ENCODE data around the gene SLF1.
"Not testable (repeated sequence)": the region's sequence is repeated elsewhere in the genome, so short reads cannot be mapped to it uniquely, and the experiment has no call there.

Gene SLF1

DNA sequence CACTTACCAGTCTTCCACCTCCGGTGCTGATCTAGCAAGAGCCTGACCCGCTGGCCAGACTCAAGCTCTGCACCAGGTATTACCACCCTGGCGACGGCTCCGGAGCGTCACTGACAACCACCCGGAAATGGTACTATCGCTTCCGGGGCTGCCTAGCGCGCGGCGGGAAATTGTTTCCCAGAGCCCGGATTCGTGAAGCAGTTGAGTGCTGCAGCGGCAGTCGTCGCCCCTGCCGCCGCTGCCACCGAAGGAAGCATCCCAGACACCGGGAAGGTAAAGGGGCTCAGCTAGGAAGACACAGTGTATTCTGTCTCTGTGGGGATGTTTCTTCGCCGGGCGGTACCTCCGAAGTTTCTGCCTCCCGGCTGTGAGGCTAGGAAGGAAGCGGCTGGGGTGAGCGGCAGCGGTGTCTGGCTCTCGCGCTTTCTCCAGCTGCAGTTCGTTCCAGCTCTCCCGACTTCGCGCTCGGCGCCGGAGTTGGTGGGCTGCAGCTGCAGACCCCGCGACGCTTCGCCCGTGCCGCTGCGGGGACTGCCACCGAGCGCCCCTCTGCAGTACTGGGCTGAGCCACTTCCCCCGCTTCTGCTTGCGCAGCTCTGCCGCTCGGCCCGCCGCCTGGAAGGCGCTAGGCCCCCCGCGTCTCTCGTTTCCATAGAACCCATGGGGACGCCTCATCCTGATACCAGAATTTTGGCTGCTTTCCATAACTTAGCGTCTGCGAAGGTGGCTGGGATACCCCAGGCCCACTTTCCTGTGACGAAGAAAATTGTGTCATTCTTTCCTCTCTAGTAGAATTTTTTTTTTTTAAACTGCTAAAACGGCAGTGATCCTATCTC lies at the start of gene SLF1, which contains the start of gene KIAA0825:
SLF1 (plus strand) TSS at position 177 of the 836 bp plus-strand sequence. CDS start 10,142 bp downstream, outside the sequence.
KIAA0825 (minus strand) TSS at position 112 of the 836 bp plus-strand sequence. CDS start 81,478 bp downstream, outside the sequence.
- peak within 1 kb of the TSS; percentile 71 for H3K9ac ChIP-seq (ENCODE audit: low read depth, low read length)
- H3K36me3 ChIP-seq (ENCODE audit: control insufficient read depth, insufficient read depth, low read length) = no peaks in the 10 kb centered on the region
- H3K9me3 ChIP-seq (ENCODE audit: control insufficient read depth, insufficient read depth, low read length) = no peaks in the 10 kb centered on the region
- peaks cover 13% of the 10 kb centered on the region for H3K4me1 ChIP-seq (ENCODE audit: control insufficient read depth, insufficient read depth, low read length)
- H3K27me3 ChIP-seq (ENCODE audit: control insufficient read depth, insufficient read depth, low read length) = no peaks in the 10 kb centered on the region
- H3K4me3 ChIP-seq (ENCODE audit: low read depth, low read length) = peak within 1 kb of the TSS; percentile 90

DNA sequence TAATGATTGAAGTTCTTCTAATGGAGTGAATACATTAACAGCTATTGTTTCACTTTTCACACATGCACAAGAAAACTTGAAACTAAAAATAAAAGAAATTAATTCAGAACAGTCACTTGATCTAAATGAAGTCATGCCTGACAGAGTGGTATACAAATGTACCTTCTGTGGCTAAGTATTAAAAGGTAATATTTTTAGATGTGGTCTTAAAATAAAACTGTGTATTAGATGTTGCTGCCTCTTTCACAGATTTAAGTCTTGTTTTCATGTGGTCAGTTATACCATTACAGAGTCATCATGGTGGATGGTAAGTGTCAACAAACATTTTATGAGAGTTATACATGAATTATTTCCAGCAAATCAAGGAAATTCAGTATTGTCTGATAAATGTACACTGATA lies 47.1 kb upstream of the SLF1 start:
- H3K4me1 ChIP-seq (ENCODE audit: control insufficient read depth, insufficient read depth, low read length) = peaks cover 3% of the 10 kb centered on the region
- H3K9me3 ChIP-seq (ENCODE audit: control insufficient read depth, insufficient read depth, low read length) = no peaks in the 10 kb centered on the region
- no peak overlapping the region for H3K9ac ChIP-seq (ENCODE audit: low read depth, low read length)
- no peaks in the 10 kb centered on the region for H3K27me3 ChIP-seq (ENCODE audit: control insufficient read depth, insufficient read depth, low read length)
- H3K4me3 ChIP-seq (ENCODE audit: low read depth, low read length) = no peak overlapping the region
- H3K36me3 ChIP-seq (ENCODE audit: control insufficient read depth, insufficient read depth, low read length) = no peaks in the 10 kb centered on the region

DNA sequence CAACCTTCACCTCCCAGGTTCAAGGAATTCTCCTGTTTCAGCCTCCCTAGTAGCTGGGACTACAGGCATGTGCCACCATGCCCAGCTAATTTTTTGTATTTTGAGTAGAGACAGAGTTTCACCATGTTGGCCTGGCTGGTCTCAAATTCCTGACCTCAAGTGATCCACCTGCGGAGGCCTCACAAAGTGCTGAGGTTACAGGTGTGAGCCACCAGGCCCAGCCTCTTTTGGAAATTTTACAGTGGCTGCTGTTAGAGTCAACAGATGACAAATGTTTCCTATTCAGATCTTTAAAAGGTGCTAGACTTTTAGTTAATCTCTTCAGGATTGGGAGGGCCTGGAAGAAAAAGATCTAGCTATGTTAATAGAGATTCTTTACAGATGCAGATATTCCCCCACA lies 45.1 kb upstream of the SLF1 start:
- not testable (repeated sequence) for H3K36me3 ChIP-seq (ENCODE audit: control insufficient read depth, insufficient read depth, low read length); H3K27me3 ChIP-seq (ENCODE audit: control insufficient read depth, insufficient read depth, low read length); H3K4me1 ChIP-seq (ENCODE audit: control insufficient read depth, insufficient read depth, low read length); H3K4me3 ChIP-seq (ENCODE audit: low read depth, low read length); H3K9ac ChIP-seq (ENCODE audit: low read depth, low read length); H3K9me3 ChIP-seq (ENCODE audit: control insufficient read depth, insufficient read depth, low read length)

DNA sequence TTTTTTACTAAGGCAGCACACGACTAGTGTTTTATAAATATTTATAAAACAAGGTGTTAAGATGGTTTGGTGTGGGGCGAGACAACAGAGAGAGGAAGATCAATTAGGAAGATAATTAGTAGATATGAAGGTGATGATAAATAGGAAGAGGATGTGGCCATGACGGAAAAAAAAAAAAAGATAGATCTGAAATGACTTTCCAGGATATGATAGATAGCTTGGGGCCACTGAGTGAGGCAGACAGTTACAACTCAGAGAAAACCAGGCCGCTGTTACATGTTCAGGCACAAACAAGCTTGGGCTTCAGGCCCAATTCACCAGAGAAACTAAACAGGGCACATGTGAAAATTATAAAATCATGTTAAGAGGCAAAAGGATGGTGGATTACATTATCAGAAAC lies 43.3 kb upstream of the SLF1 start:
- no peaks in the 10 kb centered on the region for H3K9me3 ChIP-seq (ENCODE audit: control insufficient read depth, insufficient read depth, low read length)
- H3K36me3 ChIP-seq (ENCODE audit: control insufficient read depth, insufficient read depth, low read length) = no peaks in the 10 kb centered on the region
- H3K27me3 ChIP-seq (ENCODE audit: control insufficient read depth, insufficient read depth, low read length) = no peaks in the 10 kb centered on the region
- H3K9ac ChIP-seq (ENCODE audit: low read depth, low read length) = no peak overlapping the region
- no peak overlapping the region for H3K4me3 ChIP-seq (ENCODE audit: low read depth, low read length)
- H3K4me1 ChIP-seq (ENCODE audit: control insufficient read depth, insufficient read depth, low read length) = peaks cover 6% of the 10 kb centered on the region

DNA sequence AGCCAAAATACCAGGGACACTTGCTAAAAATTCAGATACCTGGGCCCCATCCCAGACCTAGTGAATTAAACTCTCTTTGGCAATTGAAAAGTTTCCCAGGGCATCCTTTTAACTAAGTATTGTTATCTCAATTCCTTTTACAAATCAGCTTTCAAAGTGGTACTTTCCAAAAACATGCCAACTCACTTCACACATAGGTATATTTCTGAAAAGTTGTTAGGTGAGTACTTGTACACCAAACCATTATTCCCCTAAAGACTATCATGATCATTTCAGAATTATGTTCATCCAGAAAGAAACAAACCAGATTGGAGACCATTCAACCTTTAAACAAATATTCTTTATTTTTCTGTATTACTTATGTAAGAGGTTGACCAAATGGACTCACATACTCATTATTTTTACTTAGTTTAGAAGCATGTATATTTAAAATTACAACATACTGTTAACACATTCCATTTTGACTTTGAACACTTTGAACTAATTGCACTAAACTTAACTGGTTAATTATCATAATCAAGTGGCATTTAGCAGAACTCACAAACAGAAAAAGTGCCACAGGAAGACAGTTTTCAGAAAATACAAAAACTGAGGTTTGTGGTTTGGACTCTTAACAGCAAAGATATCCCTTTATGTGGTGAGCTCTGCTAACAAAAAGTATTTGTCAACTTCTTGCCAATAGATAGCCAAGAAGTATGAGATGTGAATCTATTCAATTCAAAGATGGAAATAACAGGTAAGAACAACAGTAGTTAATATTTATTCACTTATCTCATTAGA lies 40.8 kb upstream of the SLF1 start:
- Histone ChIP-seq H3K4me1 (ENCODE audit: control insufficient read depth, insufficient read depth, low read length) (peaks cover 6% of the 10 kb centered on the region), H3K9me3 (ENCODE audit: control insufficient read depth, insufficient read depth, low read length) (no peaks in the 10 kb centered on the region), H3K9ac (ENCODE audit: low read depth, low read length) (no peak overlapping the region), H3K27me3 (ENCODE audit: control insufficient read depth, insufficient read depth, low read length) (no peaks in the 10 kb centered on the region), H3K4me3 (ENCODE audit: low read depth, low read length) (no peak overlapping the region), H3K36me3 (ENCODE audit: control insufficient read depth, insufficient read depth, low read length) (no peaks in the 10 kb centered on the region)

DNA sequence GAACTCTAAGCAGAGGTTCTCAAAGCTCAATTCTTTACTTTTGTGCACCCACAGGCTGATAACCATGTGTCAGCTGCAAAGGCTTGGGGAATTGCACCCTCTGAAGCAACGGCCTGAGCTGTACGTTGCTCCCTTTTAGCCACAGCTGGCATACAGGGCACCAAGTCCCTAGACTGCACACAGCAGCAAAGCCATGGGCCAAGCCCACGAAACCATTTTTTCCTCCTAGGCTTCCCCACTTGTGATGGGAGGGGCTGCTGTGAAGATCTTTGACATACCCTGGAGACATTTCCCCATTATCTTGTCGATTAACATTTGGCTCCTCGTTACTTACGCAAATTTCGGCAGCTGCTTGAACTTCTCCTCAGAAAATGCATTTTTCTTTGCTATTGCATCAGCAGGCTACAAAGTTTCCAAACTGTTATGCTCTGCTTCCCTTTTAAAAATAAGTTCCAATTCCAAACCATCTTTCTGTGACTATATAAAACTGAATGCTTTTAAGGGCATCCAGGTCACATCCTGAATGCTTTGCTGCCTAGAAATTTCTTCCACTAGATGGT lies 23.1 kb upstream of the SLF1 start:
- H3K27me3 ChIP-seq (ENCODE audit: control insufficient read depth, insufficient read depth, low read length) = no peaks in the 10 kb centered on the region

DNA sequence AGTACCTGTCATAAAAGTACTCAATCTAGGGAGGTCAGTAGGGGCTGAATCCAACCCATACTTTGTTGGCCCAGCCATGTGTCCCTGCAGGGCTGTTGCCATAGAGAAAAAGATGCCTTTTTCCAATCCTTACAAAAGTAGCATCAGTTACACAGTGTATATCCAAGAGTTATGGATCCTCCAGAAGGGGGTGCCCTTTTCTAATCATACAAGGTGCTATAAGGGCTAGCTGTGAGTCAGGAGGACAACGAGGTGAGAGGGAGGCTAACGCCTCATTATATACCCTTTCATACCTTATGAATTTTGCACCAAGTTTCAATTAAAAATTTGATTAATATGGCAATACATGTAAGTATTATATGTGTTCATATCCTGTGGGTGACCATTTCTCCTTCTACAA lies 4.9 kb upstream of the SLF1 start:
- no peaks in the 10 kb centered on the region for H3K36me3 ChIP-seq (ENCODE audit: control insufficient read depth, insufficient read depth, low read length)

More for the DNA sequence above, 23.1 kb upstream of the SLF1 start:
- H3K9me3 ChIP-seq (ENCODE audit: control insufficient read depth, insufficient read depth, low read length) = no peaks in the 10 kb centered on the region
- H3K4me1 ChIP-seq (ENCODE audit: control insufficient read depth, insufficient read depth, low read length) = no peaks in the 10 kb centered on the region
- H3K36me3 ChIP-seq (ENCODE audit: control insufficient read depth, insufficient read depth, low read length) = no peaks in the 10 kb centered on the region
- H3K9ac ChIP-seq (ENCODE audit: low read depth, low read length) = no peak overlapping the region
- no peak overlapping the region for H3K4me3 ChIP-seq (ENCODE audit: low read depth, low read length)

DNA sequence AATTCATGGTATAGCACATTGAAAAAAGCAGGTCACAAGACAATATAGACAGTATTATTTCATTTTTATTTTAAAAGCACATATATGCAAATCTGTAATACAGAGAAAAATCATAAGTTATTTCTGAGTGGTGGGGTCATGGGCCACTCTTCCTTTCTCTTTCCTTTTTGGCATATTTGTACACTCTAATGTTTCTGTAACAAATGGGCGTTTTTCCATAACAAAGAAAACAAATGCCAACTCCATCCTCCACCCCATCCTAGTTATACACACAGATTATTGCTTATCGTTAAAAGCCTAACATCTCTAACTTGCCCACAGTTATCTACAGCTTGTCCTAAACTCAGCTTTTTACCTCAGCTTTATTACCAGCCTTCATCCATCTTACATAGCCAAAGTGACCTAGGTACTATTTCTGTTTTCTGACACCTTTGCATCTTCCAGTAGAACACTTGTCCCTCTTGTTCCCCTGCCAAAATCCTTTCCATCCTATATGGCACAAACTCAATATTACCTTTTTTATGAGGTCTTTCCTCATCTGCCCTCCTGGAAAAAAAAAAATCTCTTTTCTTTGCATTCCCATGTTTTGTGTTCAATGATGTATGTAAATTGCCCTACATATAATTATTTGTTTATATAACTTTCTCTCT lies 4.2 kb upstream of the SLF1 start:
- Histone ChIP-seq H3K9me3 (ENCODE audit: control insufficient read depth, insufficient read depth, low read length) (no peaks in the 10 kb centered on the region), H3K4me3 (ENCODE audit: low read depth, low read length) (no peak overlapping the region), H3K36me3 (ENCODE audit: control insufficient read depth, insufficient read depth, low read length) (no peaks in the 10 kb centered on the region), H3K9ac (ENCODE audit: low read depth, low read length) (no peak overlapping the region), H3K4me1 (ENCODE audit: control insufficient read depth, insufficient read depth, low read length) (peaks cover 13% of the 10 kb centered on the region), H3K27me3 (ENCODE audit: control insufficient read depth, insufficient read depth, low read length) (no peaks in the 10 kb centered on the region)

More for the DNA sequence above, 4.9 kb upstream of the SLF1 start:
- Histone ChIP-seq H3K4me1 (ENCODE audit: control insufficient read depth, insufficient read depth, low read length) (peaks cover 13% of the 10 kb centered on the region), H3K9ac (ENCODE audit: low read depth, low read length) (no peak overlapping the region), H3K4me3 (ENCODE audit: low read depth, low read length) (no peak overlapping the region), H3K9me3 (ENCODE audit: control insufficient read depth, insufficient read depth, low read length) (no peaks in the 10 kb centered on the region), H3K27me3 (ENCODE audit: control insufficient read depth, insufficient read depth, low read length) (no peaks in the 10 kb centered on the region)

DNA sequence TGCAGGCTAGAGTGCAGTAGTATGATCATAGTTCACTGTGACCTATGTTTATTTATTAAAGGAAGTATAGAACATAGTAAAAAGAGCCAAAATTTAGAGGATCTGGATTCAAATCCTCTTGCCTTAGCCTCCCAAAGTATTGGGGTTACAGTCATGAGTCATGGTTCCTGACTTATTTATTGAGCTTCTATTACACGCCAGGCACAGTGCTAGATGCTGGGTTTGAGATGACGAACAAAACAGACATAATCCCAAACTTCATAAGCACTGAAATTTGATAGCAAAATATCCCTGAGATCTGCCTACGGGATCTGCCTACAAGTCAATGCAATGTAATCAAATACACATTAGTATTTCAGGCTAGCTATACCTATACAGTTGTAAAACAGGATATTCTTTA lies 2.6 kb upstream of the SLF1 start:
- H3K9me3 ChIP-seq (ENCODE audit: control insufficient read depth, insufficient read depth, low read length) = no peaks in the 10 kb centered on the region
- no peak overlapping the region for H3K4me3 ChIP-seq (ENCODE audit: low read depth, low read length)
- H3K4me1 ChIP-seq (ENCODE audit: control insufficient read depth, insufficient read depth, low read length) = peaks cover 13% of the 10 kb centered on the region
- H3K36me3 ChIP-seq (ENCODE audit: control insufficient read depth, insufficient read depth, low read length) = no peaks in the 10 kb centered on the region
- H3K27me3 ChIP-seq (ENCODE audit: control insufficient read depth, insufficient read depth, low read length) = no peaks in the 10 kb centered on the region
- H3K9ac ChIP-seq (ENCODE audit: low read depth, low read length) = no peak overlapping the region

DNA sequence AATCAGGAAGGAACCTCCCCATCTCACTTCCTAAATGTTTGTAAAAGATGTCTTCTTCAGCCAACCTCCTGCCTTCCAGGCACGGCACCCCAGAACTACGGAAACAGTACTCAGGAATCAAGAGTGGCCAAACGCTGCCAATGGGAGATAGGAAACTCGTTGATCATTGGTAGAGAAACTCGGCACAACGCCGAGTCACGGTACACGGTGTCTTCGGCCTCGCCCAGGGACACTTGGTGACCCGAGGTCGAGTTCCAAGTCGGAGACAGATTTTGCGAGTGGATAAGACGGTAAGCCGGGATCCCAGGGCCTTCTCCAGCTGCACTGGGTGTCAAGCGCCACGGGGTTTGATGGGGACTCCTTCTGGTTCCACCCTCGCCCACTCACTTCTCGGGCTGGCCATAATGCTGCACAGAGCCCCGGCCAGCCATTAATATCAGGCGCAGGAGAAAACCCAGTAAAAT lies 408 bp upstream of the SLF1 start:
- Histone ChIP-seq H3K27me3 (ENCODE audit: control insufficient read depth, insufficient read depth, low read length) (no peaks in the 10 kb centered on the region), H3K4me3 (ENCODE audit: low read depth, low read length) (peak overlapping the region; percentile 90), H3K9me3 (ENCODE audit: control insufficient read depth, insufficient read depth, low read length) (no peaks in the 10 kb centered on the region), H3K4me1 (ENCODE audit: control insufficient read depth, insufficient read depth, low read length) (peaks cover 13% of the 10 kb centered on the region), H3K9ac (ENCODE audit: low read depth, low read length) (peak overlapping the region; percentile 26), H3K36me3 (ENCODE audit: control insufficient read depth, insufficient read depth, low read length) (no peaks in the 10 kb centered on the region)

DNA sequence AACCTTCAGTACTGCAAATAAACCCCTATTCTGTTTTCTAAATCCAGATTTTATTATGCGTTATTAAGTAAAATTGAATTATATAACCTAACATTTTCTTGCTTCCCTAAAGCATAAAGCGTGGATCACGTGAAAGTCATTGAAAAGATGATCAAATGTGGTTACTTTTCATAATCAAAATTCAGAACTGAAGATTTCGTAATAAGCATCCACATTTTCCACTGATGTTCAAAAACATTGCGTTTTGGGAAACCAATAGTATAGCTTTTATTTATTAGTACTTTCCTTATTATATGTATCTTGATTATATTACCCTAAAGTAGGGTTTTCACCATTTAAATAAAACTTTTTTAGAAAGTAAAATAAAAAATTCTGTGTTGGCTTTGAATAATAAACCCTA lies 1.8 kb downstream of the SLF1 start:
- no peaks in the 10 kb centered on the region for H3K9me3 ChIP-seq (ENCODE audit: control insufficient read depth, insufficient read depth, low read length)
- no peaks in the 10 kb centered on the region for H3K27me3 ChIP-seq (ENCODE audit: control insufficient read depth, insufficient read depth, low read length)
- H3K36me3 ChIP-seq (ENCODE audit: control insufficient read depth, insufficient read depth, low read length) = no peaks in the 10 kb centered on the region
- peaks cover under 1% of the 10 kb centered on the region for H3K4me1 ChIP-seq (ENCODE audit: control insufficient read depth, insufficient read depth, low read length)
- H3K9ac ChIP-seq (ENCODE audit: low read depth, low read length) = no peak overlapping the region
- H3K4me3 ChIP-seq (ENCODE audit: low read depth, low read length) = no peak overlapping the region

All from iPS-15b (cell line).